ENCODE measurements around the gene SEMA5B. TPM values are rescaled to one million over a fixed set of nuclear protein-coding genes. Genes with fewer than 3 reads are reported as not detected.
A peak's percentile ranks its signal among the peaks of the same experiment; 100 is the strongest.

Gene SEMA5B
- total and polyA plus RNA-seq, 2 donors (not counting 3 experiments of a cell fraction or from before 2014, with no cell fraction given), result 0.07 TPM; not detected in 1

- Histone ChIP-seq H4K20me1 (replicated peaks; ENCODE audit: control insufficient read depth, extremely low read depth, insufficient read depth, low read length) (no peaks in the 10 kb centered on the region), H3K4me1 (ENCODE audit: control insufficient read depth, extremely low read depth, insufficient read depth, low read length) (no peaks in the 10 kb centered on the region), H3K9me3 (replicated peaks; ENCODE audit: control insufficient read depth, insufficient read depth, low read length) (no peaks in the 10 kb centered on the region), H3K4me2 (ENCODE audit: insufficient read depth, low read length) (no peak overlapping the region), H2AFZ (ENCODE audit: low read depth, low read length) (no peak overlapping the region), H3K79me2 (ENCODE audit: control insufficient read depth, insufficient read depth, low read length) (no peaks in the 10 kb centered on the region), H3K27ac (ENCODE audit: insufficient read depth, low read depth, low read length) (no peak overlapping the region), H3K4me3 (replicated peaks in 1 of 3; ENCODE audit: insufficient read depth in 1 of 3, low read depth in 1 of 3, low read length in 3 of 3) (no peak overlapping the region), H3K27me3 (ENCODE audit: control insufficient read depth in 2 of 2, insufficient read depth in 2 of 2, low read length in 2 of 2) (peaks cover 24 to 29% of the 10 kb centered on the region in 2 experiments), H3K9ac (replicated peaks; ENCODE audit: extremely low read depth, insufficient read depth, low read length) (no peak overlapping the region), H3K9me1 (replicated peaks; ENCODE audit: control insufficient read depth, extremely low read depth, insufficient read depth, low read length) (no peaks in the 10 kb centered on the region), H3K36me3 (ENCODE audit: control insufficient read depth in 2 of 2, extremely low read depth in 1 of 2, insufficient read depth in 2 of 2, low read length in 2 of 2) (no peaks in the 10 kb centered on the region)
- dilution Hi-C loops (cut with MboI; ENCODE audit: extremely low pct_ligation_motif_present, low sequenced_read_pairs) (no loop called here), intact Hi-C loops (cut with micrococcal nuclease) (no loop called here)
- CTCF ChIA-PET, result no interaction called here
- FAIRE-seq, result no peak
- TF ChIP-seq FOS (IDR thresholded peaks at IDR 0.05; ENCODE audit: borderline replicate concordance, insufficient read depth, low read length), result no peak
- TF ChIP-seq MYC (IDR thresholded peaks at IDR 0.05; ENCODE audit: low read depth, low read length), result no peak
- POLR2A ChIA-PET, result no interaction called here
- no peak for DNase-seq (ENCODE audit: low read depth, low spot score)
- no TSS peak for BruUV-seq (replicated peaks)
Measured at GRCh38 chr3:122923611-122924010, 104.0 kb downstream of the SEMA5B start.

DNA sequence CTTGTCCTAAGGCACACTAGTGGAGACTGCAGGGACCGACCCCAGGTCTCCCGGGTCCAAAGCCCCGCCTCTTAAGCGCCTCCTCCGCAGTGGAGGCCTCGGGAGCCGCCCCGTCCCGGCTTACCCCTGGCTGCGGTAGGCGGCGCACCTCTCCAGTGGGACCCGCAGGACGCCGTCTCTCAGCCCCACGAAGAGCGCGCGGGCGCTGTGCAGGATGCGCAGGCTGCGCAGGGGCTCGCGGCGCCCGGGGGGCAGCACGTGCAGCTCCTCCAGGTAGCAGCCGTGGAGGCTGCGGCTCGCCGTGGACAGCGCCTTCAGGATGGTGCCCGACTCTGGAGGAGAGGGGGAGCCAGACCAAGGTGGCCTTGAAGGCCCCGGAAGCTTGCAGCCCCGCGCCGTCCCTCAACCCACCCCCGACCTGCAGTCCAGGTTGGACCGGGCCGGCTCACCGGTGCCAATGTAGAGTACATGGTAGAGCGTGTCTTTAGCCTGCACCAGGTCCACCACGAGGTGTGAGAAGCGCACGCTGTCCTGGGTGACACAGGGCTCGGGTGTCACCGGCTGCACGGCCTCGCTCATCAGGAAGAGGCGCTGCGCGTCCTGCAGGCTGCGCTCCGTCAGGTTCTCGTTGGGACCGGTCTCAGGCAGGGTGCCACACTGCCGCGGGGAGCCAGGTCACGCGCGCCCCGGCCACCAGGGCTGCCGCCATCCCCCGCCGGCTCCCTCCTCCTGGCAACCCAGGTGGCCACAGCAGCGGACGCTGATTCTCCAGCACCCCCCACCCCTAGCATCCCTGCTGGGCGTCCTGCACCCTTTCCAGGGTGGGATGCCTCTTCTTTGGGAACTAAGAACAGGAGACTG, 105.5 kb downstream of the SEMA5B start:
- POLR2A ChIA-PET, result no interaction called here
- FAIRE-seq (no peak), DNase-seq (ENCODE audit: low read depth, low spot score) (no peak)
- no peak overlapping the region for H2AFZ ChIP-seq (ENCODE audit: low read depth, low read length)
- TF ChIP-seq FOS (IDR thresholded peaks at IDR 0.05; ENCODE audit: borderline replicate concordance, insufficient read depth, low read length) (no peak), MYC (IDR thresholded peaks at IDR 0.05; ENCODE audit: low read depth, low read length) (no peak), POLR2AphosphoS5 (IDR thresholded peaks at IDR 0.05; ENCODE audit: insufficient read depth, low read depth, low read length) (no peak), POLR2A (IDR thresholded peaks at IDR 0.05; ENCODE audit: low read depth, low read length) (no peak), JUN (IDR thresholded peaks at IDR 0.05; ENCODE audit: borderline replicate concordance, insufficient read depth, insufficient read length, low read depth) (no peak), GATA2 (IDR thresholded peaks at IDR 0.05; ENCODE audit: insufficient read depth, insufficient read length, low read depth, low read length) (no peak), EZH2 (IDR thresholded peaks at IDR 0.05; ENCODE audit: borderline replicate concordance, low read depth, low read length, severe bottlenecking) (peak; percentile 58)
- TF ChIP-seq, protein P1, sequence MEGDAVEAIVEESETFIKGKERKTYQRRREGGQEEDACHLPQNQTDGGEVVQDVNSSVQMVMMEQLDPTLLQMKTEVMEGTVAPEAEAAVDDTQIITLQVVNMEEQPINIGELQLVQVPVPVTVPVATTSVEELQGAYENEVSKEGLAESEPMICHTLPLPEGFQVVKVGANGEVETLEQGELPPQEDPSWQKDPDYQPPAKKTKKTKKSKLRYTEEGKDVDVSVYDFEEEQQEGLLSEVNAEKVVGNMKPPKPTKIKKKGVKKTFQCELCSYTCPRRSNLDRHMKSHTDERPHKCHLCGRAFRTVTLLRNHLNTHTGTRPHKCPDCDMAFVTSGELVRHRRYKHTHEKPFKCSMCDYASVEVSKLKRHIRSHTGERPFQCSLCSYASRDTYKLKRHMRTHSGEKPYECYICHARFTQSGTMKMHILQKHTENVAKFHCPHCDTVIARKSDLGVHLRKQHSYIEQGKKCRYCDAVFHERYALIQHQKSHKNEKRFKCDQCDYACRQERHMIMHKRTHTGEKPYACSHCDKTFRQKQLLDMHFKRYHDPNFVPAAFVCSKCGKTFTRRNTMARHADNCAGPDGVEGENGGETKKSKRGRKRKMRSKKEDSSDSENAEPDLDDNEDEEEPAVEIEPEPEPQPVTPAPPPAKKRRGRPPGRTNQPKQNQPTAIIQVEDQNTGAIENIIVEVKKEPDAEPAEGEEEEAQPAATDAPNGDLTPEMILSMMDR (IDR thresholded peaks at IDR 0.05; ENCODE audit: extremely low read depth in 1 of 2, insufficient read depth in 1 of 2, low read depth in 1 of 2, low read length in 2 of 2), result peak; percentile 4 to 23
- TF ChIP-seq, protein P2, sequence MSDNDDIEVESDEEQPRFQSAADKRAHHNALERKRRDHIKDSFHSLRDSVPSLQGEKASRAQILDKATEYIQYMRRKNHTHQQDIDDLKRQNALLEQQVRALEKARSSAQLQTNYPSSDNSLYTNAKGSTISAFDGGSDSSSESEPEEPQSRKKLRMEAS (IDR thresholded peaks at IDR 0.05; ENCODE audit: insufficient read depth, insufficient read length), result no peak
- no peak overlapping the region for H3K9ac ChIP-seq (replicated peaks; ENCODE audit: extremely low read depth, insufficient read depth, low read length)
- intact Hi-C loops (cut with micrococcal nuclease) (no loop called here), dilution Hi-C loops (cut with MboI; ENCODE audit: extremely low pct_ligation_motif_present, low sequenced_read_pairs) (no loop called here)
- no peak overlapping the region for H3K4me3 ChIP-seq (replicated peaks in 1 of 3; ENCODE audit: insufficient read depth in 1 of 3, low read depth in 1 of 3, low read length in 3 of 3)
- H3K27me3 ChIP-seq (ENCODE audit: control insufficient read depth in 2 of 2, insufficient read depth in 2 of 2, low read length in 2 of 2), result peaks cover 27 to 29% of the 10 kb centered on the region in 2 experiments
- CTCF ChIA-PET, result interaction anchor here (1.0 kb wide), 1 partner anchor 19 kb away, joined by 3 read pairs; no protein-coding TSS in a partner anchor
- no peaks in the 10 kb centered on the region for H3K36me3 ChIP-seq (ENCODE audit: control insufficient read depth in 2 of 2, extremely low read depth in 1 of 2, insufficient read depth in 2 of 2, low read length in 2 of 2)
- H3K9me1 ChIP-seq (replicated peaks; ENCODE audit: control insufficient read depth, extremely low read depth, insufficient read depth, low read length), result no peaks in the 10 kb centered on the region
- H4K20me1 ChIP-seq (replicated peaks; ENCODE audit: control insufficient read depth, extremely low read depth, insufficient read depth, low read length), result no peaks in the 10 kb centered on the region
- no peak overlapping the region for H3K4me2 ChIP-seq (ENCODE audit: insufficient read depth, low read length)
- H3K27ac ChIP-seq (ENCODE audit: insufficient read depth, low read depth, low read length), result no peak overlapping the region
- H3K9me3 ChIP-seq (replicated peaks; ENCODE audit: control insufficient read depth, insufficient read depth, low read length), result no peaks in the 10 kb centered on the region
- BruUV-seq (replicated peaks), result no TSS peak
- no peaks in the 10 kb centered on the region for H3K4me1 ChIP-seq (ENCODE audit: control insufficient read depth, extremely low read depth, insufficient read depth, low read length)
- no peaks in the 10 kb centered on the region for H3K79me2 ChIP-seq (ENCODE audit: control insufficient read depth, insufficient read depth, low read length)

Data from endothelial cell of umbilical vein (primary cell).